Pericardium fibroblast (primary cell): ENCODE results near the gene UTP3. TPM values are rescaled to one million over a fixed set of nuclear protein-coding genes. Genes with fewer than 3 reads are reported as not detected.

Experiments used
- total RNA-seq: library from RNA; depleted of rRNA; stranded (reverse); fragments of >200 nt; gene quantifications from 2 replicates; pipeline ENCODE4 v1.2.3, GENCODE V29; 2015

UTP3 gene, protein sequence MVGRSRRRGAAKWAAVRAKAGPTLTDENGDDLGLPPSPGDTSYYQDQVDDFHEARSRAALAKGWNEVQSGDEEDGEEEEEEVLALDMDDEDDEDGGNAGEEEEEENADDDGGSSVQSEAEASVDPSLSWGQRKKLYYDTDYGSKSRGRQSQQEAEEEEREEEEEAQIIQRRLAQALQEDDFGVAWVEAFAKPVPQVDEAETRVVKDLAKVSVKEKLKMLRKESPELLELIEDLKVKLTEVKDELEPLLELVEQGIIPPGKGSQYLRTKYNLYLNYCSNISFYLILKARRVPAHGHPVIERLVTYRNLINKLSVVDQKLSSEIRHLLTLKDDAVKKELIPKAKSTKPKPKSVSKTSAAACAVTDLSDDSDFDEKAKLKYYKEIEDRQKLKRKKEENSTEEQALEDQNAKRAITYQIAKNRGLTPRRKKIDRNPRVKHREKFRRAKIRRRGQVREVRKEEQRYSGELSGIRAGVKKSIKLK
- 13.9 and 16.8 TPM in 2 replicates for total RNA-seq

DNA sequence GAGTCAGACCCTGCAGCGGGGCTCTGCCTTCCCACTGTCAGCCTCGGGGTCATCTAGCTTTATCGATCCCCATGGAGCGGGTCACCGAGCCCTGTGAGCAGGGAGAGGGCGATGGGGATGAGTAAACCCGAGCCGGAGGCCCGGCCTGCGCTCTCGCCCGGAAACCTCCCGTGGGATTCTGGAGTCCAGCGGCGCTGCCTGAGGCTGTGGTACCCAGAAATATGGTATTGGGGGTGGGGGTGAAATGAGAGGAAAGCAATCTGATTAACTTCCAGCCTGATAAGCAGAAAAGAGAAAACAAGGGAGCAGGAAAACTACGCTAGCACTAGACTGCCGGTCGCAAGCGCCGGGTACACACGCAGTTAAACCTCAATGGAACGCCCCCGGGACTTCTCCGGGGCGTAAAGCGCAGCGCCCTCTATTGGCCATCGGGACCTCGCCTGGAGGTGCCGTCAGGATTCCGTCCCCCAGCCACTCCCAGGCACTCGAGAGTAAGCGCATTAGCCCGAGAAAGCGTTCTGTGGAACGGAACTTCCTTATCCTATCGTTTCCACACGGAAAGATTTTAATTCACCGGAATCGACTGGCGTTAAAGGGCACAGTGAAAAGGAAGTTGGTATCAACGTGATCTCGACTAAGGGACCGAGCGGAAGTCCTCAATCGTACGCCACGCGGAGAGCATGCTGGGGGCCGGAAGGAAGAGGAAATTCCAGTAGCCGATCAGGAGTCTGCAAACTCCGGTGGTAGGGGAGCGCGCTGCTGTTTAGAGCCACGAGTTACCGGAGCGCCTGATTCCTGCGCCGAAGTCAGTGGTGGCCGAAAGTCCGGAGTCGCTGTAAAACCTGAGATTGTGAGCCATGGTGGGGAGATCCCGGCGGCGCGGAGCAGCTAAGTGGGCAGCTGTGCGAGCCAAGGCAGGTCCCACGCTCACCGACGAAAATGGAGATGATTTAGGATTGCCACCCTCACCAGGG is at the start of gene UTP3:
Gene UTP3 (plus strand): TSS at position 712 of the 974 bp plus-strand sequence. CDS start 146 bp downstream, at position 858.

DNA sequence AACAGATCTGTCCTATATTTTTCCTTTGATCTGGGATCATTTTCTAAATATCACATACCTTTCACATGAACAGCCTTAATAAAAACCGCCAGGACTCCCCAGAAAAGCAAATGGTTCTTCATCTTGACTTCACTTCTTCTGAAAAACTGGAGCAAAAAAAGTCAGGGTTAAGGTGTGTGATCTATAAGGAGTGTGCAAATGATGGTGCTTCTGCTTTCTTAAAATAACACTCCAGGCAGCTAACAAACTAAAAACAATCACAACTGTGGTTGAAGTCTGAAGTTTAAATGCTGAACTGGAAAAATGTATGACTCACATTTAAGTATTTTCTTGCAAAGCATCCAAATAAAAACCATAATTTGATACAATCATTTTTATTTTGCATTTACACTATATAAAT is 22.0 kb upstream of the UTP3 start, which contains the start of gene JCHAIN:
Gene JCHAIN (minus strand): TSS at position 140 of the 400 bp plus-strand sequence. CDS start 18 bp downstream, at position 122.

DNA sequence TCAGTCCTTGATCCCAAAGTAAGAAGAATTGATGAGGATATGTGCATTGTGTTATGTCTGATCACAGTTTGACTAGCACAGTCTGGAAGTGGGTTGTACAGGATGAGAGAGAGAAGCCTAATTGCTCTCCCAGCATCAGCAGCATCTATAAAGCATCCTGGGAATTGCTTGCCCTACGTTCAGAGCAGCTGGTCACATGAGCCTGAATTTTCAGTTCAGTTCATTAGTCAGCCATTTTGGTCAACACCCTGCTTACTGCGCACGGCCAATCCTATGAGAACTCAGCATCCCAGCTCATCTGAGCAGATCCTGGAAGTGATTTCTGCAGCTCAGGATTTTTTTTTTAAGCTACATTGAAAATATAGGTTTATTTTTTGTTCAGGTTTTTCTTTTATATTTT is 33.4 kb downstream of the UTP3 start, which contains the start of gene RUFY3:
Gene RUFY3 (plus strand): TSS at position 218 of the 400 bp plus-strand sequence. CDS start 610 bp downstream, outside the sequence.

Other genes starting within 250 kb of the UTP3 start
- gene MUC7, start 216.3 kb upstream of the UTP3 start, total RNA-seq = not detected in 2 replicates
- gene AMTN, start 170.0 kb upstream of the UTP3 start, total RNA-seq = not detected in 2 replicates
- not detected in 2 replicates for gene AMBN, start 96.3 kb upstream of the UTP3 start, total RNA-seq
- not detected in 2 replicates for gene ENAM, start 59.8 kb upstream of the UTP3 start, total RNA-seq
- gene JCHAIN, start 22.0 kb upstream of the UTP3 start, total RNA-seq = 0.35 TPM in 1 of 2 replicates, not detected in the other
- gene RUFY3, start 33.4 kb downstream of the UTP3 start, total RNA-seq = 17.5 and 19.5 TPM in 2 replicates
- 77.7 and 78.7 TPM in 2 replicates for gene GRSF1, start 151.4 kb downstream of the UTP3 start, total RNA-seq
- gene MOB1B, start 213.8 kb downstream of the UTP3 start, total RNA-seq = 5.4 and 6.2 TPM in 2 replicates